Osteocyte (in vitro differentiated cells): Measurements from ENCODE around the gene DYNC1I1. TPM values are rescaled to one million over a fixed set of nuclear protein-coding genes. Genes with fewer than 3 reads are reported as not detected.

Experiments
- DNase-seq: peaks from one replicate; pipeline ENCODE4 v3.0.0; 2021; ENCODE audit warnings: mixed read lengths; ENCODE audit not compliant: unreplicated experiment; ENCODE audit errors: extremely low spot score
- H3K27ac Mint-ChIP-seq: one replicate; pipeline ENCODE4 v1.8.0; 2021; ENCODE audit warnings: mild to moderate bottlenecking, mixed read lengths; ENCODE audit not compliant: unreplicated experiment
- H3K27me3 Mint-ChIP-seq: one replicate; pipeline ENCODE4 v1.8.0; 2021; ENCODE audit warnings: mixed read lengths; ENCODE audit not compliant: unreplicated experiment
- H3K36me3 Mint-ChIP-seq: one replicate; pipeline ENCODE4 v1.8.0; 2021; ENCODE audit warnings: mixed read lengths; ENCODE audit not compliant: unreplicated experiment
- H3K4me1 Mint-ChIP-seq: one replicate; pipeline ENCODE4 v1.8.0; 2021; ENCODE audit warnings: mixed read lengths; ENCODE audit not compliant: unreplicated experiment
- H3K4me3 Mint-ChIP-seq: one replicate; pipeline ENCODE4 v1.8.0; 2021; ENCODE audit warnings: mild to moderate bottlenecking, moderate library complexity, mixed read lengths; ENCODE audit not compliant: unreplicated experiment
- H3K9me3 Mint-ChIP-seq: one replicate; pipeline ENCODE4 v1.8.0; 2021; ENCODE audit warnings: mixed read lengths; ENCODE audit not compliant: unreplicated experiment
- total RNA-seq: library from RNA; stranded (reverse); gene quantifications from 2 replicates; pipeline ENCODE4 v1.2.1, GENCODE V29; 2021
- TF ChIP-seq, protein P1 (sequence below): fragments of 200-600 bp; sonication (generic); IDR thresholded peaks from 2 replicates; pipeline ENCODE4 v1.5.0; 2021; ENCODE audit warnings: antibody characterized with exemption, mild to moderate bottlenecking, moderate library complexity

The DYNC1I1 gene
- total RNA-seq, 1 donor from 2014 or later, result 43.3 TPM

DNA sequence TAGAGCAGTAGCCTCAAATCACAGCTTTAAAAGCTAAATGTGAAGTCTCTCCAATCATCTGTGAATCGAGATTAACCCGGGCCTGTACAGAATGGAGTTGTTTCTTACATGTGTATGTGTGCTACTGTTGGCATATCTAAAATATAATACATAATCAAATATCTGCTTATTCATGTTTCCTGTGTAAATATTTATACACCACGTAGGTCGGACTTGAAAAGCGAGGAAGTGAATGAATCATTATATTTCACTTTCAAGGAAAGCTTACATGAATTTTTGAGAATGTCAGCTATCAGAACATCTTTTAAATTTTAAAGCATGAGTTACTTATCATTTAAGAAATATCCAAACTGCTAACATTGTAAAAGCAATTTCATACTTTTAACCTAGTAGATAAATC is 316.2 kb downstream of the DYNC1I1 start:
- no peaks in the 10 kb centered on the region for H3K9me3 Mint-ChIP-seq
- no peak for DNase-seq

DNA sequence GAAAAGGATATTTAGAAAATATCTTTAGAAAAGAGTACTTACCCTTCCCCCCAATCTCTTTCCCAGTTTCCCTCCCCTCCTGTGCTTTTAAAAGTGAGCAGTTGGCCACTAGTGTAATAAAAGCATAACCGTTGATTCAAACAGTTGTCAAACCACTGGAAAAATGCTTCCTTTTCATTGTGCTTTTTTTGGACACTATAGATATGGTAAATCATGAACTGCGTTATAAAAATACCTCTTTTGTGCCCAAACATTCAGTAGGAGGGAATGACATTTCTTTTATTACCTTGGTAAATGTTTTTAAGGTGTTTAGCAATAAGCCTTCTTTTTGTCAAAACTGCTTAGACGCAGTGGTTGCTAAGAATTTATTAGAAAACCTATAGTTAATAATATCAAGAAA is 317.2 kb downstream of the DYNC1I1 start:
- Mint-ChIP-seq H3K36me3 (peaks cover 17% of the 10 kb centered on the region), H3K4me1 (peaks cover 25% of the 10 kb centered on the region), H3K27me3 (no peaks in the 10 kb centered on the region), H3K27ac (no peak overlapping the region), H3K9me3 (no peaks in the 10 kb centered on the region), H3K4me3 (no peak overlapping the region)
- no peak for DNase-seq
- TF ChIP-seq, protein P1, sequence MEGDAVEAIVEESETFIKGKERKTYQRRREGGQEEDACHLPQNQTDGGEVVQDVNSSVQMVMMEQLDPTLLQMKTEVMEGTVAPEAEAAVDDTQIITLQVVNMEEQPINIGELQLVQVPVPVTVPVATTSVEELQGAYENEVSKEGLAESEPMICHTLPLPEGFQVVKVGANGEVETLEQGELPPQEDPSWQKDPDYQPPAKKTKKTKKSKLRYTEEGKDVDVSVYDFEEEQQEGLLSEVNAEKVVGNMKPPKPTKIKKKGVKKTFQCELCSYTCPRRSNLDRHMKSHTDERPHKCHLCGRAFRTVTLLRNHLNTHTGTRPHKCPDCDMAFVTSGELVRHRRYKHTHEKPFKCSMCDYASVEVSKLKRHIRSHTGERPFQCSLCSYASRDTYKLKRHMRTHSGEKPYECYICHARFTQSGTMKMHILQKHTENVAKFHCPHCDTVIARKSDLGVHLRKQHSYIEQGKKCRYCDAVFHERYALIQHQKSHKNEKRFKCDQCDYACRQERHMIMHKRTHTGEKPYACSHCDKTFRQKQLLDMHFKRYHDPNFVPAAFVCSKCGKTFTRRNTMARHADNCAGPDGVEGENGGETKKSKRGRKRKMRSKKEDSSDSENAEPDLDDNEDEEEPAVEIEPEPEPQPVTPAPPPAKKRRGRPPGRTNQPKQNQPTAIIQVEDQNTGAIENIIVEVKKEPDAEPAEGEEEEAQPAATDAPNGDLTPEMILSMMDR, result no peak

More for the DNA sequence above, 316.2 kb downstream of the DYNC1I1 start:
- peaks cover 20% of the 10 kb centered on the region for H3K4me1 Mint-ChIP-seq
- H3K36me3 Mint-ChIP-seq, result peaks cover 13% of the 10 kb centered on the region
- H3K4me3 Mint-ChIP-seq, result no peak overlapping the region
- H3K27ac Mint-ChIP-seq, result no peak overlapping the region
- no peaks in the 10 kb centered on the region for H3K27me3 Mint-ChIP-seq
- TF ChIP-seq, protein P1, result no peak

DNA sequence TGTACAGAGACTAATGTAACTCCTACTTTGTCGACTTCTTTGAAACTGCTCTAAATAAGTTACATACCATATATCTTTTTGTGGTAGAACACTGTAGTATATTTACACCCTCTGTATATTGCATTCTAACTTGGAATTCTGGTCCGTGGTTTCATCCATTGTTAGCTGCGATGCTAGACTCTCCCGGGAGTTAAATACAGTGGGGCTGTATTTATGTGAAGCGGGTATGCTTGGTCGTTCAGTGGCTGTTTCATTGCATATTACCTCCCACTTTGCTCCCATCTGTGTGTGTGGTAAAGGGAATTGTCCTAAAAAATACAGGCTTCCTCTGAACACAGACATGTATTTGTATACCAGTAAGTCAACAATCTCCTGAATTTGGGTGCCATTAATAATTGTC is 318.4 kb downstream of the DYNC1I1 start:
- no peaks in the 10 kb centered on the region for H3K27me3 Mint-ChIP-seq
- no peak for DNase-seq
- peaks cover 18% of the 10 kb centered on the region for H3K36me3 Mint-ChIP-seq
- H3K4me3 Mint-ChIP-seq, result no peak overlapping the region
- H3K27ac Mint-ChIP-seq, result no peak overlapping the region
- TF ChIP-seq, protein P1, result no peak
- peaks cover 20% of the 10 kb centered on the region for H3K4me1 Mint-ChIP-seq
- H3K9me3 Mint-ChIP-seq, result no peaks in the 10 kb centered on the region

DNA sequence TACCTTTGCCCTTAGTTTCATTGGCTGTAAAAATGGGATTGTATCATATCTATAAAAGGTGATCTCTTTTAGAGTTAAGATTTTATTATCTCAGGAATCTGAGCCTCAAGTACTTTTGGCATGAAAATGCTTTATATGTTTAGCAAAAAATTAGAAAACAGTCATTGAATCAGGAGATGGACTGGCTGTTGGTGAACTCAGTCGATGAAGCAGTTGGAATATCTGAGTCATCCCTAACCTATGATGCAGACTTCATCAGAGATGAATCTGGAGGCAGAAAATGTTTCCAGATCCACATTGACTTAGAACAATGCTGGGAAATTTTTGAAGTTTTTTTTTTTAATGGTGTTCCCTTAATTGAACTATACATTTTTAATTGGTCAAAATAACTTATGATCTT is 321.1 kb downstream of the DYNC1I1 start:
- H3K27ac Mint-ChIP-seq, result peak overlapping the region; percentile 82
- H3K4me1 Mint-ChIP-seq, result peaks cover 19% of the 10 kb centered on the region
- H3K36me3 Mint-ChIP-seq, result peaks cover 23% of the 10 kb centered on the region
- TF ChIP-seq, protein P1, result no peak
- no peak overlapping the region for H3K4me3 Mint-ChIP-seq
- no peaks in the 10 kb centered on the region for H3K27me3 Mint-ChIP-seq
- no peak for DNase-seq
- H3K9me3 Mint-ChIP-seq, result peaks cover 4% of the 10 kb centered on the region

DNA sequence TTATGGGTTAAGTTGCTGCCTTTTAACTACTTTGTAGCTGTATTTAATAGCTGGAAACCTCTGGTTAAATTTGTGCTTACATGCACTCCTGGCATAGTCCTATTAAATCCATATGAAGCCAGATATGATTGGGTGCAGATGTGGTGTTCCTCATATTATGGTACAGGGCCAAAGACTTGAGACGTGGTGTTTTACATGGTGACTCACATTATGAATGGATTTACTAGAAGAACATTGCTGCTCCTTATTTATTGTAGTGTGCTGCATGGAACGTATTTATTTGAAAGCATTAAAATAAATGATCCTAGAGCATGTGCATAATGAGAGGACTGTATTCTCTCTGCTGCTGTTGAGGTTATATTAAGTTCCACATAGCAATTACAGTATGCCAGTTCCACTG is 325.5 kb downstream of the DYNC1I1 start:
- no peak for DNase-seq
- H3K27ac Mint-ChIP-seq, result no peak overlapping the region
- H3K4me1 Mint-ChIP-seq, result peaks cover 12% of the 10 kb centered on the region
- no peak overlapping the region for H3K4me3 Mint-ChIP-seq
- peaks cover 6% of the 10 kb centered on the region for H3K9me3 Mint-ChIP-seq
- H3K36me3 Mint-ChIP-seq, result peaks cover 19% of the 10 kb centered on the region
- H3K27me3 Mint-ChIP-seq, result no peaks in the 10 kb centered on the region
- TF ChIP-seq, protein P1, result no peak
